GM19043 (cell line): Measurements from ENCODE around the gene GP1BA.

Source experiments
- ATAC-seq: cut with Tn5 transposase; IDR thresholded peaks from one replicate; pipeline ENCODE4 v1.9.1; 2021; ENCODE audit warnings: low read depth; ENCODE audit not compliant: unreplicated experiment

GP1BA gene

DNA sequence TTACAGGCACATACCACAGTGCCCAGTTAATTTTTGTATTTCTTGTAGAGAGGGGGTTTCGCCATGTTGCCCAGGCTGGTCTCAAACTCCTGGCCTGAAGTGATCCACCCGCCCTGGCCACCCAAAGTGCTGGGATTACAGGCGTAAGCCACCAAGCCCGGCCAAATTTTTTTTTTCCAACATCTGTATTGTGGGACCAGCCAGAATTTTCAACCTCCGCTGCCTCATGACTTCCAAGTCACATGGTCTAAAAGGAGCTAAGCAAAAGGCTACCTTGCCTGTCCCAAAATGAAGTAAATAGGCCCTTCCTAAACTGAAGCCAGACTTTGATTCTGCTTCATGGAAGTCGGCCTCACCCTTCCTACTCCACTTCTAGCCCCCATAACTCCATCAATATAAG is 39.7 kb downstream of the GP1BA start:
- no peak for ATAC-seq

DNA sequence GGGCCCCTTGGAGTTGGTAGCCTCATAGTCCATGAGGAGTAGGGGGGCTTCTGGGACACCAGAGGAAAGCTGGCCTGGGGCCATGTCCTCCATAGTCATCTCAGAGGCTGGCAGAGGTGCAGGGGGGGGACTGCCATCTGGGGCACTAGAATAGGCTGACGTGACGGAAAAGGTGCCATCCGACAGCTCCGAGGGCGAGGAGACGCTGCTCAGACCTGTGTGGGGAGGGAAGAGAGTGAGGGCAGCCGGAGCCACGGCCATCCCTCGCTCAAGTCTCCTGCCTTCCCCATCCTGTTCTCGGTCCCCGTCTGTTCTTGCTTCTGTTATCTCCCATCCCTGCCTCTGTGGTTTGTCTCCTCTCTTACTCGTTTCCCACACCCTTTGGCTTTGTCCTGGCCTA is 40.2 kb downstream of the GP1BA start:
- no peak for ATAC-seq

DNA sequence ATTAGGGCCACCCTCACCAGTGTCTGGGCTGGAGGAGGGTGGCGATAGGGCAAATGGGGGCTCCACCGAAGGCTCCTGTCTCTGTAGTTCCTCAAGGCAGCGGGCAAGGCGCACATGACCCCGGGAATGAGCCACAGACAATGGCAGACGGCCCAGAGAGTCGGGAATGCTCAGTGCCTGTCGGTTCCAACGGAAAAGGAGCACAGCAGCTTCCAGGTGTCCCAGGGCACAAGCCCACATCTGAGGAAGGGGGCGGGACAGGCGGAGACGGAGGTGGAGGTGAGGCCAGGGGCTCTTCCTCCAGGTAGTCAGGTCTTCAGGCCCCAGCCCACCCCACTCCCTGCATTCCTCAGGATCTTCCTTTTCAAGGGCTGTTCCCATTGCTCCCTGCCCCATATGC is 40.7 kb downstream of the GP1BA start:
- ATAC-seq = no peak

GRCh38 chr17:4973256-4974114 is 41.4 kb downstream of the GP1BA start:
- no peak for ATAC-seq

- ATAC-seq = no peak
These were observed 42.1 kb downstream of the GP1BA start for GRCh38 chr17:4974115-4974670.

DNA sequence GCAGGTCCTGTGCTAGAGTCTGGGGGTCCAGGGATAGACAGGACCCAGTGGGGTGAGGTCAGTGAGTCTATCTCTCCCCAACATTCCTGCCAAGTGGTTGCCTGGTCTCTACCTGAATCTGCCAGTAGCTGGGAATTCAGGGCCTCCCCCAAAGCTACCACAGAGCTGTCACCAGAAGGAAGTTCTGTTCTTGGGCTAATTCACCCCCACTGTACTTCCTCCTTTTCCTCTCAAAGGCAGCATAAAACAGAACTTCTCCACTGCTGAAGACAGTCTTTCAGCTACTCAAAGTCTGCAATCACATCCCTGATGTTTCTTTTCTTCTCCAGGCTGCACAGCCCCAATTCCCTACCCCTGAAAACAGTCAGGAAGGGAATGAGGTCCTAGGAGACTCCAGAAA is 46.6 kb downstream of the GP1BA start:
- no peak for ATAC-seq

- ATAC-seq = no peak
These were observed 48.7 kb downstream of the GP1BA start for GRCh38 chr17:4980644-4981216.

DNA sequence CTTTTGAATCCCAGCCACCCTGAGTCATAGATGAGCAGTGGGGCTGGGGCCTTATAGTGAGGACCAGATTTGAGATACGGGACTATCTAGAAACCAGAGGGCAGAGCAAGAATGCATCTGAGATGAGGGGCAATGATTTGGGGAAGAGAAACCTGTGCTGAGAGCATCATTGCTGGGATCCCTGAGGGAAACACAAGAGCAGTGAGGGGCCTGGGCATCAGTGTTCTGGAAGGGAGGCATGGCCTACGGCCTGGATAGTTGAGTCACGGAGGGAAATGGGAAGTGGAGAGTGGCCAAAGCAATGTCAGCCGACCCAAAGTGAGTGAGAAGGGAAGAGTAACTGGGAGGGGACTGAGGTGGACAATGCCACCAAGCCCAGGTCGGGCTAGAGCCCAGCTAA is 50.2 kb downstream of the GP1BA start:
- ATAC-seq = no peak
